T-helper 2 cell treated with Interferon-gamma antibody and Interleukin-4, amounts not matched to agents 5 μg/mL and 100 μg/mL, for 36 hours (primary cell): ENCODE results near the gene PLXDC1.
"Not testable (repeated sequence)": the region's sequence is repeated elsewhere in the genome, so short reads cannot be mapped to it uniquely, and the experiment has no call there.

ENCODE experiments used
- DNase-seq: peaks from one replicate; pipeline ENCODE4 v3.0.0; 2021; ENCODE audit warnings: low spot score
- H3K27ac Mint-ChIP-seq: one replicate; pipeline ENCODE4 v1.8.0; 2021; ENCODE audit warnings: mild to moderate bottlenecking, mixed read lengths
- H3K27me3 Mint-ChIP-seq: one replicate; pipeline ENCODE4 v1.8.0; 2021; ENCODE audit warnings: low read depth, mixed read lengths
- H3K36me3 Mint-ChIP-seq: one replicate; pipeline ENCODE4 v1.8.0; 2021; ENCODE audit warnings: low read depth, mixed read lengths
- H3K4me1 Mint-ChIP-seq: one replicate; pipeline ENCODE4 v1.8.0; 2021; ENCODE audit warnings: low read depth, mixed read lengths
- H3K4me3 Mint-ChIP-seq: one replicate; pipeline ENCODE4 v1.8.0; 2022; ENCODE audit warnings: mild to moderate bottlenecking, moderate library complexity, mixed read lengths
- H3K9me3 Mint-ChIP-seq: one replicate; pipeline ENCODE4 v1.8.0; 2021; ENCODE audit warnings: mixed read lengths

Gene PLXDC1

GRCh38 chr17:39054111-39054645 is 97.3 kb downstream of the PLXDC1 start:
- Mint-ChIP-seq H3K4me1 (peaks cover 16% of the 10 kb centered on the region), H3K9me3 (no peaks in the 10 kb centered on the region), H3K4me3 (no peak overlapping the region), H3K27ac (no peak overlapping the region), H3K36me3 (no peaks in the 10 kb centered on the region), H3K27me3 (peaks cover 14% of the 10 kb centered on the region)
- DNase-seq: no peak

DNA sequence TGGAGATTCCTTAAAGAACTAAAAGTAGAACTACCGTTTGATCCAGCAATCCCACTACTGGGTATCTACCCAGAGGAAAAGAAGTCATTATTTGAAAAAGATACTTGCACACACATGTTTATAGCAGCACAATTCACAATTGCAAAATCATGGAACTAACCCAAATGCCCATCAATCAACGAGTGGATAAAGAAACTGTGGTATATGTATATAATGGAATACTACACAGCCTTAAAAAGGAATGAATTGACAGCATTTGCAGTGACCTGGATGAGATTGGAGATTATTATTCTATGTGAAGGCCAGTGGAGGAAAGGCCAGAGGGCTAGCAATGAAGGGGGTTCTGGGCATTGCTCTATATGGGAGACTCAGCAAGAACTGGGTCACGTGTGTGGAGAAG is 99.0 kb downstream of the PLXDC1 start:
- H3K27me3 Mint-ChIP-seq: peaks cover 14% of the 10 kb centered on the region
- H3K4me3 Mint-ChIP-seq, DNase-seq: not testable (repeated sequence)

GRCh38 chr17:39051001-39051585 is 100.3 kb downstream of the PLXDC1 start:
- no peak for DNase-seq
- H3K4me1 Mint-ChIP-seq: peaks cover 3% of the 10 kb centered on the region
- no peak overlapping the region for H3K4me3 Mint-ChIP-seq
- H3K27ac Mint-ChIP-seq: no peak overlapping the region
- H3K36me3 Mint-ChIP-seq: peaks cover 6% of the 10 kb centered on the region
- H3K9me3 Mint-ChIP-seq: peaks cover 19% of the 10 kb centered on the region
- H3K27me3 Mint-ChIP-seq: peaks cover 14% of the 10 kb centered on the region

More for the DNA sequence above, 99.0 kb downstream of the PLXDC1 start:
- not testable (repeated sequence) for H3K4me1 Mint-ChIP-seq, H3K27ac Mint-ChIP-seq, H3K9me3 Mint-ChIP-seq, H3K36me3 Mint-ChIP-seq

DNA sequence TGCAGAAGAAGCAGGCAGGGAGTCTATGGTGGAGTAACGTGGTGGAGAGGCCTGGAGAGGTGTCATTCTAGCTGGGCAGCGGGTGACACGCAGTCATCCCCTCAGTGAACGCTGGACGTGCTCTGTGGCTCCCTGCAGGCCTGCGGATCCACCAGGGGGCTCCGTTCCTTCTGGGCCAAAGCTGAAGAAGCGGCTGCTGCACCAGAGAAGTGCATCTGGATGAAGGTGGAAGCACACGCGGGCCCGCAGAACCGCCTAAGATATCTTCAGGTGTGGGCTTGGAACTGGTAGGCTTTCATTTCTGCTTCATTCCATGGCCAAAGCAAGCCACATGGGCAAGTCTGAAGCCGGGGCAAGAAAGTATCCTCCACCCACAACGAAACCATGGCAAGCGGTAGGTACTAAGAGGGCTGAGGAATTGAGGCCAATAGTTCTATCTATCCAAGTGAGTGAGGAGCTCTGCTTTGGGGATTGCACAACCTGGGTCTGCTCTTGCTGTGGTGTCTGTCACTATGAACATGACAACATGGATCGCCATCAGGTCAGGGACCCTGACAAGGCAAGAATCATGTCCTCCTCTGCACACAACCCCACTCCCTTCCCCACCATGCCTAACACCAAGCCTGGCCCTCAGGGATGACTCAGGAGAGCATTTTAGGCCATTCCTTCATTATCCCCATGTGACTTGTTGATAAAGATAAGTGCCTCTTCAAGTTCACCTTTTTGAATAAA is 105.3 kb downstream of the PLXDC1 start:
- Mint-ChIP-seq H3K27me3 (peaks cover 9% of the 10 kb centered on the region), H3K36me3 (peaks cover 6% of the 10 kb centered on the region), H3K27ac (no peak overlapping the region), H3K4me3 (no peak overlapping the region), H3K4me1 (no peaks in the 10 kb centered on the region), H3K9me3 (peaks cover 29% of the 10 kb centered on the region)
- DNase-seq: no peak

DNA sequence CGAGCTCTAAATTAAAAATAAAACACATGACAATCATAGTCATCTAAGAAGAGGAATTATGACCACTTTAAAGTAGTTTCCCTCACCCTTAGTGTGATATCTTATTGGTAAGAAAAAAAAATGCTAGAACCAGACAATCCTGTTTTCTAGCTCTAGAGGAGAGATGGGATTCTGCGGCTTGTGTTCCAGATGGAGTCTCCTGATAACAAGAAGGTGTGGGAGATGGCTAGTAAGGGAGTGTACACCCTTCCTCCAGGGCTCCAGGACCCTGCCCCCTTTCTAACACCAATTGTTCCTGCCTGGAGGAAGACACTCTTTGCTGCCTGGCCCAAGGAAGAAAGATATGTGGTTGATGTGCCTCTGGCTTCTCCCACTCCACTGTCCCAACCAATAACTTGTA is 115.4 kb downstream of the PLXDC1 start:
- Mint-ChIP-seq H3K27me3 (peaks cover 33% of the 10 kb centered on the region), H3K9me3 (no peaks in the 10 kb centered on the region), H3K36me3 (no peaks in the 10 kb centered on the region), H3K4me1 (no peaks in the 10 kb centered on the region), H3K4me3 (no peak overlapping the region), H3K27ac (no peak overlapping the region)
- no peak for DNase-seq

GRCh38 chr17:39035578-39035977 is 115.9 kb downstream of the PLXDC1 start:
- not testable (repeated sequence) for H3K27ac Mint-ChIP-seq, H3K36me3 Mint-ChIP-seq, DNase-seq, H3K4me3 Mint-ChIP-seq, H3K4me1 Mint-ChIP-seq, H3K9me3 Mint-ChIP-seq
- H3K27me3 Mint-ChIP-seq: peaks cover 29% of the 10 kb centered on the region

DNA sequence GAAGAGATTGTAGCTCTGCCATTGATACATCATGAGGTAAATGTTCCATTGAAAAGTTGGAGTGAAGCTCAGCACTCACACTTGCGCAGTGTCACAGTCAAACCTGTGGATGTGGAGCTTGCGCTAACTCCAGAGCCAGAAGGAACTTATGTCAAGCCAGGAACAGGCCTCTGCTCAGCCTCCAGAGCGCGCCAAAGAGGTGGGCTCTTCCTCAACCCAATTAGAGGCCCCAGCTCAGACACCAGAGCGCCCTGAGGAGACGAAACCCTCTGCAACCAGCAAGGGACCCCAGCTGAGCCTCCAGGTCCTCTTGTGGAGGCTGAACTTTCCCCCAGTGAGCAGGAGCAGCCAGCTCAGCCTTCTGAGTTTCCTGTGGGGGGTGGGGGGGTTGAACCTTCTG is 122.7 kb downstream of the PLXDC1 start:
- Mint-ChIP-seq H3K27me3 (peaks cover 31% of the 10 kb centered on the region), H3K9me3 (no peaks in the 10 kb centered on the region), H3K4me3 (no peak overlapping the region), H3K27ac (no peak overlapping the region), H3K36me3 (no peaks in the 10 kb centered on the region), H3K4me1 (no peaks in the 10 kb centered on the region)
- DNase-seq: no peak

GRCh38 chr17:39027455-39028035 is 123.9 kb downstream of the PLXDC1 start:
- no peak for DNase-seq
- H3K4me1 Mint-ChIP-seq: no peaks in the 10 kb centered on the region
- no peaks in the 10 kb centered on the region for H3K9me3 Mint-ChIP-seq
- H3K4me3 Mint-ChIP-seq: no peak overlapping the region
- no peak overlapping the region for H3K27ac Mint-ChIP-seq
- H3K27me3 Mint-ChIP-seq: peaks cover 27% of the 10 kb centered on the region
- no peaks in the 10 kb centered on the region for H3K36me3 Mint-ChIP-seq

DNA sequence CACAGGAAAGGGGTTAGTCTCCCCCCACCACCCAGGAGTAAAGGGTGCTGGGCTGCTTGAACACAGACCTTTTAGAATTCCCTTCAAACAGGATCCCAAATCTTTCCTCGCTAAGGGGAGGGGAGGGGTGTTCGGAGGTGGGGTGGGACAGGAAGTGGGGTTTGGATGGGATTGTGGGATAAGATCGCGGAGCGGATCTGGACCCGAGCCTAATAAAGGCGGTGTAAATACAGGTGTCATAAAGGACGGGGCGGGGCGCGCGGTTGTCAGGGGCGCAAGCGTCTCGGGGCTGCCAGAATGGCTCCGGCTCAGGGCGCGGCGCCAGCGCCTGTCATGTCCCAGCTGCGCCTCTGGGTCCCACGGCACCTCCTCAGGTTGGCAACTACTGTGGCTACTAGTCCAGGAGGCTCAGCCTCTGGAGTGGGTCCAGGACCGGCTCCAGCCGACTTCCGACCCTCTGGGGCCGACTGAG is 124.4 kb downstream of the PLXDC1 start:
- H3K27ac Mint-ChIP-seq: no peak overlapping the region
- DNase-seq: no peak
- H3K27me3 Mint-ChIP-seq: peaks cover 27% of the 10 kb centered on the region
- no peaks in the 10 kb centered on the region for H3K9me3 Mint-ChIP-seq
- H3K4me1 Mint-ChIP-seq: no peaks in the 10 kb centered on the region
- H3K36me3 Mint-ChIP-seq: no peaks in the 10 kb centered on the region
- H3K4me3 Mint-ChIP-seq: no peak overlapping the region

GRCh38 chr17:39026346-39026745 is 125.1 kb downstream of the PLXDC1 start:
- not testable (repeated sequence) for DNase-seq, H3K4me3 Mint-ChIP-seq, H3K4me1 Mint-ChIP-seq, H3K36me3 Mint-ChIP-seq, H3K9me3 Mint-ChIP-seq, H3K27ac Mint-ChIP-seq
- H3K27me3 Mint-ChIP-seq: peaks cover 27% of the 10 kb centered on the region

DNA sequence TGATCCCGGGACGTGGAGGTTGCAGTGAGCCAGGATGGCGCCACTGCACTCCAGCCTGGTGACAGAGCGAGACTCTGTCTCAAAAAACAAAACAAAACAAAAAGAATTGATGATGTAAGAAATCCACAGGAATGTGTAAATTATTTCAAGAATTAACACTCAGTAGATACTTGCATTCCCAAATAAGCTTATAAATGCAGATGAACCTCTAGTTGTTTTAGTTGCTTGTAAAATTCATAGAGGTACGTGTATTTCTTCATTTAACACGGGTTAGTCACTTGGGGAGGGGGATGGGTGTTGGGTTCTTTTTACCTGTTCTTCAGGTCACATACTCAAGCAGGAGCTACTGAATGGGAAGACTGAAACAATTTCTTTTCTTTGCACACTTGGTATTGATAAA is 128.5 kb downstream of the PLXDC1 start:
- no peaks in the 10 kb centered on the region for H3K36me3 Mint-ChIP-seq

GRCh38 chr17:39020037-39020436 is 131.4 kb downstream of the PLXDC1 start:
- H3K27ac Mint-ChIP-seq, H3K27me3 Mint-ChIP-seq, H3K36me3 Mint-ChIP-seq, H3K9me3 Mint-ChIP-seq, DNase-seq, H3K4me3 Mint-ChIP-seq: not testable (repeated sequence)
- H3K4me1 Mint-ChIP-seq: peaks cover 22% of the 10 kb centered on the region

More for the DNA sequence above, 128.5 kb downstream of the PLXDC1 start:
- no peak for DNase-seq
- H3K4me3 Mint-ChIP-seq: no peak overlapping the region
- peaks cover 9% of the 10 kb centered on the region for H3K4me1 Mint-ChIP-seq
- no peak overlapping the region for H3K27ac Mint-ChIP-seq
- H3K9me3 Mint-ChIP-seq: no peaks in the 10 kb centered on the region
- peaks cover 30% of the 10 kb centered on the region for H3K27me3 Mint-ChIP-seq

GRCh38 chr17:39018267-39019134 is 132.9 kb downstream of the PLXDC1 start:
- H3K4me3 Mint-ChIP-seq: no peak overlapping the region
- no peaks in the 10 kb centered on the region for H3K36me3 Mint-ChIP-seq
- no peak overlapping the region for H3K27ac Mint-ChIP-seq
- H3K27me3 Mint-ChIP-seq: peaks cover 6% of the 10 kb centered on the region
- H3K9me3 Mint-ChIP-seq: no peaks in the 10 kb centered on the region
- no peak for DNase-seq
- peaks cover 22% of the 10 kb centered on the region for H3K4me1 Mint-ChIP-seq
